ENCODE results near the gene EGFL8.
"Not testable (repeated sequence)": the region's sequence is repeated elsewhere in the genome, so short reads cannot be mapped to it uniquely, and the experiment has no call there.

EGFL8 gene

DNA sequence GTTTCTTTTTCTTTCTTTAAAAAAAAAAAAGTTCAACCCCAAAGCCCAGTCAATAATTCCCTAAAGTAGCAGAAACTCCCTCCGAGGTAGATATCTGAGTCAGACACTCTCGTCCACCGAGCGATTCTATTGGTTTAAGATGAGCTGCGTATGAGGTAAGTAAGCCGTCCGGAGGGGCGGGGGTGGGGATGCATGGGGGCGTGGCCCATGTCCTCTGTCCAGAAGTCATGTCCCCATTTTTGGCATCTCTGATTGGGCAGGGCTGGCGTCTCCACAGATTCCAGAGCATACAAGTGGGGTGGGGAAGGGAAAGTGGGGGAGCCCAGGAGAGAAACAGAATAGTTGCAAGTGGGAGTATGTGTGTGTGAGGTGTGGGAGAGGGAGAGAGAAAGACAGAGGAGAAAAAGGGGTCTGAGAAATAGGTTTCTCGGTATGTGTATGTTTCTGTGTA lies 21.3 kb downstream of the EGFL8 start:
- DNase-seq, result peak; percentile 80

- not testable (repeated sequence) for DNase-seq
Measured at GRCh38 chr6:32186151-32186840, 21.9 kb downstream of the EGFL8 start.

GRCh38 chr6:32187009-32187709 lies 22.8 kb downstream of the EGFL8 start:
- DNase-seq, result no peak

DNA sequence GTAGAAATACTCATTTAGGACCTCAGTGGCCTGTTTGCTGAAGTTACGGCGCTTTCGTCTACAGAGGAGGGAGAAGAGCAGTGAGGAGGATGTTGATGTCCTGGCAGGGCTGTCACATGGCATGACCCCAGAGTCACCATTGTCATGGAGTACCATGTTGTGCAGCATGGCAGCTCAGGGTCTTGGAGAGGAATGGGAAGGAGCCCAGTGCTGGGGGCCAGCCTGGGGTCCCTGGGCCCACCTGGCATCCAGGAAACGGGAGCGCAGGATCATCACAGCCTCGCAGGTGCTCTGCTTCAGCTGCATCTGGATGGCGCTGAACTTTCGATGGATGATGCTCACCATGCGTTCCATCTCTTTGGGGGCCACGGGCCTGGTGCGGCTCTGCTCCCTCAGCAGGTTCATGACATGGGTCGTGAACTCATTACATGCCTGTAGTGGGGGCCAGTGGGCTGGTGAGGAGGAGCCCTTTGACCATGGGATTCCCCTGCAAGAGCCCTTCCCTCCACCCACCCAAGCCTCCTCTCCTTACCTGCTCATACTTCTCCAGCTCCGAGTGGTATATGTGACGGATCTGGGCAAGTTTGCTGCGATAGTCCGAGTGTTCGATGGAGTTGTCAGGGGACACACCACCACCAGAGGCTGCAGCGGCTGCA lies 23.5 kb downstream of the EGFL8 start:
- not testable (repeated sequence) for DNase-seq

DNA sequence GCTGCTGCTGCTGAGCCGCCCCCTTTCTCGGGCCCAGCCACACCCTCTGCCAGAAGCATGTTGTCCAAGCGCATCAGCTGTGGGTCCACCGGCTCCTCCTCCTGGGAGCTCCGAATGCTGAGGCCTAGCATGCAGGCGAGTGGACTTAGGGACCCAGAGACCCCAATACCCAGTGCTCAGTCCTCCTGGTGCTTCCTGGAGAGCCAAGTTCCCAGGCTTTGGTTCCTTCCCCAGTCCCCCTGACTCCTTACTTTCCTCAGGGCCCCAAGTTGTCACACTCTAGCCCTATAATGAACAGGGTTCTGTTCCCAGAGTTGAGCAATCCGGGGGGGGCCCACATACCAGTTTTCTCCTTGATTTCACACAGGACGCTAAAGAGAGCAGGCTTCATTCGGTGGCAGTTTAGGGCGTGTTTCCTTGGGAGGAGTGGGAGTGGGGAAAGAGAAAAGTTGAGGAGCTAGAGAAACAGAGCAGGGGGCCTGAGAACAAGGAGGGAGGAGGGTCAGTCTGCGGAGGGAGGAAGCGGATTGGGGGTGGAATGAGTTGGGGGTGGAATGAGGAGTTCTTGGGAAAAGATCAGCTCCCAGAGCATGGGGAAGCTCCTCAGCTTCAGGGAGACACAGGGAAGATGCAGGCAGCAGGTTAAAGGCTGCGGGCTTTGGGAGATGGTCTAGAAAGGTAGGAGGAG lies 24.1 kb downstream of the EGFL8 start:
- DNase-seq, result no peak

DNA sequence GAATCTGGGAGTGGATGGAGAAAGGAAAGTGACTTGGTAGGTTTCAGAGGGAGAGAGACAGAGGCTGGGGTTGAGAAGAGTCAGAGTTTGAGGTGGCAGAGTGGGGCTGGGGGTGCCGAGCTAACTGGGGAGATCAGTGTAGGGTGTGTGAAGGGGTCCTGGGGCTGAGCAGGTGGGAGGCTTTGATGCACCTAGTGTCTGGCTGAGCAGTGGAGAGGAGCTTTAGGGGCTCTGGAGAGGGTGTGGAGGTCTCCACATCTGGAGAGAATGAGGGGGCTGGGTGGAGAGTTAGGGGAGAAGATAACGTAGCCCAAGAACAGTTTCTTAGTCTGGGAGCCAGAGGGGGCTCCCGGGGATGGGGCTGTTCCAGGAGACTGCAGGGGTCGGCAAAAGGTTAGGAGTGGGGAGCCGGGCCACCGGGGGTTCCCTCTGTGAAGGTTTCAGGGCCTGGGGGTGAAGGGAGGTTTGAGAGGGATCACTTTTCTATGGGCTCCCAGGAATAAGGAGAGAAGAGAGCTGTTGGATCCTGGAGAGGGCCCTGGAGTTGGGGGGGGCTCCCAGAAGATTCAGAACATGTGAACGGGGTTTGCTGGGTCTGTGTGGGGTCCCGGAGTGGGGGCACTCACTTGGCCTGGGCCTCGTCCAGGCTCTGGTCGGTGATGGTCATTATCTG lies 24.8 kb downstream of the EGFL8 start:
- DNase-seq, result no peak

DNA sequence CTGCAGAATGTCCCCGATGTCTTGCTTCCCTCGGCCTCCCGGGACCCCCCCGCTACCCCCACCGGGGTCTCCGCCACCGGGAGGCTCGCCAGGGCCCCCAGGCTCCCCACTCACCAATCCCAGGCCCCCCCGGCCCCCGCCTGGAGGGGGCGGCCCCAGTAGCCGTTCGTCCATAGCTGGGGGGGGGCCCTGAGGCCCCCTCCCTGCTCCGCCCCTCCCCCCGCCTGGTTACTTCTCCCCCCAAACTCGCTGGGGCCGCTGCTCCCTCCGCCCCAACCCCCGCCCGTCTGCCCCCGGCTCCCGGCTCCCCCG lies 25.3 kb downstream of the EGFL8 start:
- no peak for DNase-seq

- peak; percentile 95 for DNase-seq
Measured at GRCh38 chr6:32190054-32190851, 25.9 kb downstream of the EGFL8 start, which contains the start of gene PBX2. Gene PBX2 (minus strand): TSS chr6:32190202. CDS start chr6:32189915, 287 bp downstream.

DNA sequence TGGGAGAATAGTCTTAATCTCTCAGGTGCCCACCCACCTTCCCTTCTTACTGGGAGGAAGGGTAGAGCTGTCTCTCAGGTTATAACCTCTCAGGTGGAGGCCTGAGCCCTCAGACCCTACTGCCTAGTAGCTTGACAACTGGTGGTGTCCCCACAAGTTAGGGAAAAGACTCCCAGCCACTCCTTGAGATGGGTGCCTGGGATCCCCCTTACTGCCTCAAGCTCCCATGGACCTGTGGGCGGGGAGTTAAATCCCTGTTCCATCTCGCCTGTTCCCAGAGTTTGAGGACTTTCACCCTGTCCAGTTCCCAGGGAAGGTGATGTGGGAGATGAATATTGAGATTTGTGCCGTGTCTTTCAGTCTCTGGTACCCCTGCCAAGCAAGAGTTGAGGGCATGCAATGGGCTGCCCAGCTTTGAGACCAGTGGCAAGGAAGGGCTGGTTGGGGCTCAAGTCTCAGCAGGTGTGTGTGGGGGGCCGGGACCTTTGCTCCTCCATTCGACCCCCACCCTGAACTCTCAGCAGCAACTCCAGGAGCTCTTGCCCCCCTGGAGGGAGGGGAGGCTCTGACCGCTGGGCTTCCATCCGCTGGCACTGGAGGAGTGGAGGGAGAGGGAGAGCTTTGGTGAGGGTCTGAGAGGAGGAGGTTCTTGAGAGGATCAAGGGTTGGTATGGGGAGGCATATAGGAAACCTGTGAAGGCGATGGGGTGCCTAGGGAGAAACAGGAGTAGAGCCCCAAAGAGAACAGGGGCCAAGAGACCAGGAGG lies 26.7 kb downstream of the EGFL8 start:
- peak; percentile 26 for DNase-seq

GRCh38 chr6:32191696-32192607 lies 27.6 kb downstream of the EGFL8 start:
- DNase-seq, result peak; percentile 74

DNA sequence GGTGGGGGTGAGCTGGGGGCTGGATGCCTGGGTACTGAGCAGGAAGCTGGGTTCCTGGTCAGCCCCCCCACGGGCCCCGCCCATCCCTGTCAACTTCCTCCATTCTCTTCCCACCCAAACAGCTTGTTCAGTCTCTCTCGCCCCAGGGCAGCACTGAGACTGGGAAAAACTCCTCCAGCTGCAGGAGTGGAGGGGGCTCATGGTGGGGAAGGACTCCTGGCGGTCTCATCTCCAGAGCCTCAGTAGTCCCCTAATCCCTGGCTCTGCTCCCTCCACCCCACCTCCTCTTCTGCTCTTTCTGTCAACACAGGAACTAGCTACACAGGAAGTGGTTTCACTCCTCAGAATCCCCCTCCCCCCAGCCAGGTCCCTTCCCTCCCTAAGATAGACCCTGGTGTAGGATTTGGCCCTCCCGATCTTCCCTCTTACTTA lies 28.2 kb downstream of the EGFL8 start, which contains the start of gene GPSM3:
Gene GPSM3, minus strand, starts transcription at position 36 of the 432 bp plus-strand sequence. CDS start 130 bp downstream, outside the sequence.
- DNase-seq, result peak; percentile 71

DNA sequence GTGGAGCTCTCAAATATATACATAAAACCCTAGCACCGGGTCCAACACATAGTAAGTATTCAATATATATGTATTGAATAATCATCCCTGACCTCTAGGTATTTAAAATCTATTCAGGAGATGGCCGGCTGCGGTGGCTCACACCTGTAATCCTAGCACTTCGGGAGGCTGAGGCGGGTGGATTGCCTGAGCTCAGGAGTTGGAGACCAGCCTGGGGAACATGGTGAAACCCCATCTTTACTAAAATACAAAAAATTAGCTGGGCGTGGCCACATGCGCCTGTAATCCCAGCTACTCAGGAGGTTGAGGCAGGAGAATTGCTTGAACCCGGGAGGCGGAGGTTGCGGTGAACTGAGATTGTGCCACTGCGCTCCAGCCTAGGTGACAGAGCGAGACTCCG lies 28.7 kb downstream of the EGFL8 start:
- DNase-seq, result not testable (repeated sequence)

- DNase-seq, result no peak
Measured at GRCh38 chr6:32194388-32194787, 30.0 kb downstream of the EGFL8 start.

GRCh38 chr6:32194825-32195651 lies 30.6 kb downstream of the EGFL8 start:
- peak; percentile 56 for DNase-seq

DNA sequence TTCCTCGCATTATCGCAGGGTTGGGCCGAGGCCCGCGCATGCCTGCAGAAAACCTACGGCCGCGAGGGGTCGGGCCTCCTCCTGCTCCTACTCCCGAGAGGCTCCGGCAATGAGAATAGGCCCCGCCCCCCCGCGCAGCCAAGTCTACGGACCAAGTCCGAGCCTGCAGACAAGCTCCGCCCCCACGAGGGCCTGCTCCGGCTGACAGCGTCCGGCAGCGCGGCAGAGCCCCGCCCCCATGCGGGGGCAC lies 31.2 kb downstream of the EGFL8 start:
- DNase-seq, result peak; percentile 100

- peak; percentile 79 for DNase-seq
Measured at GRCh38 chr6:32195902-32196681, 31.7 kb downstream of the EGFL8 start.

DNA sequence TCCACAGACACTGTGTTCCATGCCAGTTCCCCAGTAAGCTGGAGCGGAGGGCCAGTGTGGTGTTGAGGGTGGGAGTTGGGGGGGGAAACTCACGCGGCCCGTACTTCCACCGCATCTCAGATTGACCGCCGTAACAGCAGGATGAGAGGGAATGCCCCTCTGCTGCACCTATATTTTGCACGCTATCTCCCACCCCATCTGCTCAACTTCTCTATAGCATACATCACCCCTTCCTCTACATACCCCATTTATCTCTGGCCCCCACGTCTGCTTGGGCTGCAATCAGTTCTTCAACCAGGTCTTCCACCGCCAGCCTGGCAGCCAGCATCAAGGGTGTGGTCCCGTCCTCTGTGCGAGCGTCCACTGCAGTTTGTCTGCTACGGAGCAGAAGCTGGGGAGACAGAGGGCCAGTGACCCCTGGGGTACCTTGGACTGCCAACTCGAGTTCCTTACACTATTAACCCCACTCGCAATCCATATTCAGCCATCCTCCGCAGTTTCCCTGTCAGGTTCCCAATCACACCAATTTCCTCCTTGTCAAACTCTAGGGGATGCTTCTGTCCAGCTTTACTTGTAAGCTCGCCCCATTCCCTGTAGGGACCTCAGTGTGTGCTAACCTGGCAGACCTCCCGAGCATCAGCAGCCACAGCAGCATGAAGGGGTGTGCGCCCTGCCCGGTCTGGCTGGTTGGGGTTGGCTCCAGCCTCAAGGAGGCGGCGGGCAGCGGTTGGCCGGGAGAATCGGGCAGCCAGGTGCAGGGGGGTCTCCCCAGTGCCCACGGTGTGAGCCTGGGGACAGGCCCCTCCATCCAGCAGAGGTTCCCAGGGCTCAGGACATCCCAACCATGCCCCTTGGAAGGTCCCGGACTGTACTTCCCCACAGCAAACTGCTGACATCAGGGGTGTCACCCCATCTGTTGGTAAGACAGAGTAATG lies 32.6 kb downstream of the EGFL8 start:
- DNase-seq, result peak; percentile 27

All from CD4-positive, alpha-beta T cell treated with Interleukin-17A for 1 hour (primary cell).